Left forelimb (tissue), 1 donor: ENCODE measurements around the gene PRODH.
"Not testable (repeated sequence)": the region's sequence is repeated elsewhere in the genome, so short reads cannot be mapped to it uniquely, and the experiment has no call there.

Experiments
- DNase-seq: peaks from one replicate; pipeline ENCODE4 v3.0.0-alpha.2; 2018; ENCODE audit warnings: low spot score

Gene PRODH

DNA sequence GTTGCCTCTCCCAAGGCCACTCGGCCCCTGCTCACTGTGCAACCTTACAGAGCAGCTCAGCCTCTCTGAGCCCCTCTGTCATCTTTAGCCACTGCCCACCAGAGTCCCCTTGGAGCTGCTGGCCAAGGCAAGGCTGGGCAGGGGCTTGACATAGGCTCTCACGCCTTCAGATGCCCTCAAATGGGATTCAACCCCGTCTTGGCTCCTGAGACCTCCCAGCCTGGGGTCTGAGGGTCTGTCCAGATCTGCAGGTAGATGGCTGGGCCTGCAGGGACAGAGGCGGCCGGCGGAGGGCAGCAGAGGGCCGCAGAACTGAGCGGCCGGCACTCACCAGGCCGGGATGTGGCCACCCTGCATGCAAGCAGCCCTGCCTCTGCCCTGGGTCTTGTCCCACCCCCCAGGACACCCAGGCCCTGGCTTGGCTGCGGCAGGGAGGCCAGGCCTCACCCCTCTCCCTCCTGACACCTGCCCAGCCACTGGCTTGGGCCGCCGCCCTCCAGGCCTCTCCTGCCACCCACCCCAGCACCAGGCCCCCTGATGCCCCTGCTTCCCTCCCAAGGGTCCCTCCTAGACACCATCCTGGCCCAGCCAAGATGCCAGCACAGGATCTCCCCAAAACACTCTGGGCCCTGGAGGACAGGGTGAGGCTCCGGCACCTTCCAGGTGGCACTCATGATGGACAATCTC lies 18.4 kb upstream of the PRODH start:
- DNase-seq, result peak; percentile 86

DNA sequence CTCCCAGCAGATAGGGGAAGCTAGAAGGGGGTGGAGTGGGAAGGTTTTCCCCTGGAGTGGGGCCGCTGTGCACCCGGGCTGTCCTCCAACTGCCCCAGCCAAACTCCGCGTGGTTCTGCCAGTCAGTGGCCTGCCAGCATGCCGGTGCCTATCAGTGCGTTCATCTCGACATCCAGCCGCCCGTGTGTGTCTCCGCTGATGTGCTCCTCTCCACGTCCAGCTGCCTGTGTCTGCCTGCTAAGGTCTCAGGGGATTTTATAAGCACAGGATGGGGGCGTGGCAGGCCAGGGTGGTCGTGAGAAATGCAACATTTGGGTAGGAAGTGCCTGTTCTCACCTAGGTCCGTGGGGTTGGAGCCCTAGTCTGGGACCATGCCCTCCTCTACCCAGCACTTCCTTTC lies 17.0 kb upstream of the PRODH start:
- not testable (repeated sequence) for DNase-seq

DNA sequence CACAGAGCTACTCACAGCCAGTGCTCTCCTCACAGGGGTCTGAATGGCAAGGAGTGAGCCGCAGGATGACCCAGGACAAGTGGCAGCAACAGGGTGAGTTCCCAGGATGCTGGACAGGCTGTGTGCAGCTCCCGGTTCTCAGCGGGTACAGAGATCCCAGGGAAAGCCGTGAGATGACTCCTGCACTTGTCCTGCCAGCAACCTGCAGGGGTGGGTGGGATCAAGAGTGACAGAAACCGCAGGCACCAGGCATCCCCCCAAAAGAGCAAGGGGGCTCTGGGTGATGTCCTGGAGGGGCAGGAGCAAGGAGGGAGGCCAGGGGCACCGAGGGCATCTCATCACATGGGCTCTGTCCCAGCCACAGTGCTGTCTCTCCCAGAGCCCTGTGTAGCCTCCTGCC lies 15.9 kb upstream of the PRODH start:
- DNase-seq, result no peak

DNA sequence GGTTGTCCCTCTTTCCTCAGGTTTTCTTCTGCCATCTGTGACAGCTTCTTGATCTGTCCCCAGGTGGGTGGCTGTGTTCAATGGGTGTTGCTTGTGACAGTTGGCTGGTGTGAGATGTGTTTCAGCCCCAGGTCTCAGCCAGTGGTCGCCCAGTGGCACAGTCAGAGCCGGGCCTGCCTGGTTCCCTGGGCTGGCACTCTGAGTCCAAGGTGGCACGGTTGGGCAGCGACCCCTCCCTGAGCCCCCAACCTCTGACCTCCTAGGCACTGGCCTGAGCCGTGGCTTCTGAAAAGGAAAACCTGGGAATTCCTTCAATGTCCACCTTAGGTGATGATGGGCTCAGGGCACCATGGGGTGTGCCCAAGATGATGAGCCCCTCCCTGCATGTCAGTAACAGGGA lies 14.0 kb upstream of the PRODH start:
- DNase-seq, result no peak

DNA sequence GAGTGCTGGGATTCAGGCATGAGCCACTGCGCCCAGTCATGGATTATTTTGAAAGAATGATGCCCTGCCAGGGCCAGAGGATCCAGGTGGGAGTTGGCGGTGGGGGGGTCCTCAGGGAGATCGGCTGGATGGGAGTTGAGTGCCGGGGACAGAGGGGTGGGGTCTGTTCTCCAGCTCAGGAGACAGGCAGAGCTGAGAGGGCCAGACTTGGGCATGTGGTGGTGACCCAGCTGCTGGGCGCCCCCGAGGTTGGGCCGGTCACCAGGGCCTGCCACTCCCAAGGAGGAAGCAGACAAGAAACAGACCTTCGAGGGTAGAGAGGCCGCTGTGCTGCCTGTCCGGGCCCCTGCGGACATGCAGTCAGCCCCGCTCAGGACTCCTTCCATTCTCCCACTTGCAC lies 11.8 kb upstream of the PRODH start:
- DNase-seq, result no peak

DNA sequence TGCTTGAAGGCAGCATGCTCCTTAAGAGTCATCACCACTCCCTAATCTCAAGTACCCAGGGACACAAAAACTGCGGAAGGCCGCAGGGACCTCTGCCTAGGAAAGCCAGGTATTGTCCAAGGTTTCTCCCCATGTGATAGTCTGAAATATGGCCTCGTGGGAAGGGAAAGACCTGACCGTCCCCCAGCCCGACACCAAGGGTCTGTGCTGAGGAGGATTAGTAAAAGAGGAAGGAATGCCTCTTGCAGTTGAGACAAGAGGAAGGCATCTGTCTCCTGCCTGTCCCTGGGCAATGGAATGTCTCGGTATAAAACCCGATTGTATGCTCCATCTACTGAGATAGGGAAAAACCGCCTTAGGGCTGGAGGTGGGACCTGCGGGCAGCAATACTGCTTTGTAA lies 11.0 kb upstream of the PRODH start:
- not testable (repeated sequence) for DNase-seq

DNA sequence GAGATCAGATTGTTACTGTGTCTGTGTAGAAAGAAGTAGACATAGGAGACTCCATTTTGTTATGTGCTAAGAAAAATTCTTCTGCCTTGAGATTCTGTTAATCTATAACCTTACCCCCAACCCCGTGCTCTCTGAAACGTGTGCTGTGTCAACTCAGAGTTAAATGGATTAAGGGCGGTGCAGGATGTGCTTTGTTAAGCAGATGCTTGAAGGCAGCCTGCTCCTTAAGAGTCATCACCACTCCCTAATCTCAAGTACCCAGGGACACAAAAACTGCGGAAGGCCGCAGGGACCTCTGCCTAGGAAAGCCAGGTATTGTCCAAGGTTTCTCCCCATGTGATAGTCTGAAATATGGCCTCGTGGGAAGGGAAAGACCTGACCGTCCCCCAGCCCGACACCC lies 2.6 kb upstream of the PRODH start:
- DNase-seq, result not testable (repeated sequence)

DNA sequence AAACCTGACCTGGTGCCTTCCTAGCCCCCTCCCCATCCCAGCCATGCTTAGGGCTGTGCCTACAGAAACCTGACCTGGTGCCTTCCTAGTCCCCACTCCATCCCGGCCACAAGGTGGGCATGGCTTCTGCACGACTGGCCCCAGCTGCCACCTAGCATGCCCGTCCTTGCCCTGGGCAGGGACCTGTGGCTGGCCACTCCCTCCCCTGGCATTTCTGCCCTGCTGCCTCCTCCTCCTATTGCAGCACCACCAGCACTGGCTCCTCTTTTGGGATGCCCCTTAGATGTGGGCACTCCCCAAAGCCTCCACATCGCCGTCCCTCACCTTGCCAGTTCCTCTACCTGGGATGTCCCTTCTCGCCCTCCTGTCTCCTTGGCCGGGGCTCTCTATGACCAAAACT lies 1.4 kb downstream of the PRODH start:
- DNase-seq, result not testable (repeated sequence)

DNA sequence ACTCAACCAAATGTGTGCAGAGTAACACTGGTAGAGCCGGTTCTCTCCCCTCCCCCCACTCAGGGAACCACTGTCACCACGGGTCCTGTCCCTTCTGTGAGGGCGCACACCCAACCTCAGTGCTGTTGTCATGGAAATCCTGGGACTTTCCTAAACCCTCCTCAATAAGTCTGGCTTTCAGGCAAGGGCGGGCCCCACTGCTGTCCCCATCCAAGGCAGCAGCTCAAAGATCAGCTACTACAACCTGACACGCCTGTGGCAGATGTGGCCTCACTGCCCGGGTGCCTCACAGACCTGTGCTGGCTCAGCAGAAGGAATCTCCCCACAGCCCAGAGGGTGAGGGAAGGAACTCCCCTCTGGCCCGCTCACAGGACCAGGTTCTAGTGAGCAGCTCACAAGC lies 2.2 kb downstream of the PRODH start:
- DNase-seq, result no peak

DNA sequence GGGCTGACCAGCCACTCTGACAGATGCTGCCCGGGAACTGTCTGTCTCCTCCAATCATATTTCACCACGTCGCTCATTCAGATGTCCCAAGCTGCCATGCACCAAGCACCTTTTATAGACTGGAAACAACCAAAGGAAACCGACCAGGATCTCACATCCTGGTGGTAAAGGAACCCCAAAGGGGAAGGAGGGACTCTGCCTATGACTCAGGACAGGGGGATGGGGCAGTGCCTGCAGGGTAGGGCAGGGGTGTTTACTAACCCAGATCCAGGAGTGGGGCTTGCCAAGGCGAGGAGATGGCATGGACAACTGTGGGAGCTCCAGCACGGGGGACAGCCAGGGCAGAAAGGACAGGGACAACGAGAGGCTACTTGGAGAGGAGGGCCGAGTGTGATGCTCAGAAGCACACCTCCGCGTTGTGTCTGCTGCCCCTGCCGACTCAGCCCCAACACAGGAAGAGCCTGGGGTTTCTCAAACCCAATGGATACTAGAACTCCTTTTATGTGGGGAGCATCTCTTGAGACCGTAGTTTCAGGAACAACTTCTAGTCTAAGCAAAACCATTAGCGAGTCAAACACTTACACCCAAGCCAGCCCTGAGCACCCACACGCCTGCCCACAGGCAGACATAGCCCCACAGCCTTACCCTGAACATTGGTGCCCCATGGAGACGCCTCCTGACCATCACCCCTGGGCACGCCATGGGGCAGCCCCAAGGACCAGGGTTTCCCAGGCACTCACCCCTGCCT lies 4.0 kb downstream of the PRODH start:
- DNase-seq, result no peak

DNA sequence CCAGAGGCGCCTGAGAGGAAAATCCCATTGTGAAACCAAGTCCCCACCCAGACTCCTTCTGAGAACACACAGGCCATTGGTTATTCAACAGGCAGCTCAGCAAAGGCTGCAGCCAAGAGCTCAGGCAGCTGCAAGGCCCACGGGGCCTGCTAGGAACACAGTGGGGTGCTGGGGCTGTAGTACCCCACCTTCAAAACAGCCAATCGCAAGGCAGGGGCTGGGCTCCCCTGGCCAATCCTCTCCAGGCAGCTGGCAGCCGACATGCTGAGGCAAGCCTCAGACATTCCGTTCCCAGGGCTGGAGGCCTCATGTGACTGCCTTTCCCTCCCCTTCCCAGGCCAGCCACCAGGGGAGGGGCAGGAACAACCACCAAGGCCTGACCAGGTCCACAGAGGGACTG lies 6.6 kb downstream of the PRODH start:
- DNase-seq, result no peak

DNA sequence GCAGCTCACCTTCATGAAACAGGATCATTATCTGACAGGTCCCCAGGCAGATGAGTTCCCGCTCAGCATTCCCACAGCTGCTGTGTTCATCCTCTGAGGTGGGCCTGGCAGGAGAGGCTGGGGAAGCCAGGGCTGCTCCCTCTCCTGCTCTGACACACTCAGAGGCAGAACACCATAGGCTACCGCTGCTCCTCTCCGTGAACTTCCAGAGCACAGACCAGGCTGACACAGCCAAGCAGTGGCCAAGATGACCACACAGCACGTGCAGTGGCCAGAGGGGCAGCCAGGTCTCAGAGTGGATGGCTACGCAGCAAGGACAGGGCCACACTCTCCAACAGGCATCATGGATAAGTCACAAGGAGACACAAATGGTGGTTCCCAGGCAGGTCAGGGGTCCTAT lies 8.5 kb downstream of the PRODH start:
- no peak for DNase-seq

DNA sequence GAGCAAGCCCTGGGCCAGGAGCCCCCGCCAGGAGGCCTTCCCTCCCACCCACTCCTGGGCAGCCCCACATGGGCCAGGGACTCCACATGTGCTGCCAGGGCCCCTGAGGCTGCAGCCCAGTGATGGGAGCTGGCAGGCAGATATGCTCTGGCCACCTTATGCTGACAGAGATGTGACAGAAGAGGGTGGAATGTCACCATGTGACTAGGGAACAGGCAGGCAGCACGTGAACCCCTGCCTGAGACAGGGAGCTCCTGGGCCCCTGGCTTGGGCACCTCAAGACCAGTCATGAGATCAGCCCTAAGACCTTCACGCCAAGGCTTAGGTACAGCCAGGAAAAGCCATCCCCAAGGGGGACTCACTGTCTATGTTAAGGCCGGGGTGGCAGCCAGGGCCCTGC lies 9.1 kb downstream of the PRODH start:
- no peak for DNase-seq

DNA sequence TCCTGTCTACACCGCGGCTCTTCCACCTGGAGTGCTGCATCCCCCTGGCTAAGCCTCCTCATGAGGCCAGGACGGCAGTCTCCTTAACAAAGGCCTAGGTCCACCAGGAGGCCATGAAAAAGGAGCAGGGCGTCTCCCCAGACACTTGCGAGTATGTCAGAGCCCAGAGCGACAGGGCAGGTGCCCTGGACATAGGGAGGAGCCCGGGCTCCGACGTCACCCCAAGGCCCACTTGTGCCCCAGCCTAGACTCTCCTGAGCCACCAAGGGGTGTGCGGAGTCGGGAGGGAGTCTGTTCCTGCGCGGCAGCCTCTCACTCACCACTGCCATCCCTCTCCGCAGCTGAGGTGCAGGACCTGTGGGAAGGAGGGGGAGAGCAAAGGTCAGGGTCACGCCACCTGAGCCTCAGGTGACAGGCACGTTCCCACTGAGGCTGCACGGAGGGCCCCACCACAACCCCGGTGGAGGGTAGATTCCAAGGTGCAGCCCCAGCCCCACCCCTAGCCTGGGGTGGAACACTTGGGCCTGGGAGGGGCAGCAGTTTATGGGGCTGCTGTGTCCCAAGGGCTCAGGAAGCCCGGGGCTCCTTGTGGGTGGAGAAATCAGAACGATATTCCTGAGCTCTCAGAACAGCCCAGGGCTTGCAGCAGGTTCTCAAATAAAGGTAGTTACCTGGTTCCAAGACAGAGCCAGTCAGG lies 10.6 kb downstream of the PRODH start:
- no peak for DNase-seq

DNA sequence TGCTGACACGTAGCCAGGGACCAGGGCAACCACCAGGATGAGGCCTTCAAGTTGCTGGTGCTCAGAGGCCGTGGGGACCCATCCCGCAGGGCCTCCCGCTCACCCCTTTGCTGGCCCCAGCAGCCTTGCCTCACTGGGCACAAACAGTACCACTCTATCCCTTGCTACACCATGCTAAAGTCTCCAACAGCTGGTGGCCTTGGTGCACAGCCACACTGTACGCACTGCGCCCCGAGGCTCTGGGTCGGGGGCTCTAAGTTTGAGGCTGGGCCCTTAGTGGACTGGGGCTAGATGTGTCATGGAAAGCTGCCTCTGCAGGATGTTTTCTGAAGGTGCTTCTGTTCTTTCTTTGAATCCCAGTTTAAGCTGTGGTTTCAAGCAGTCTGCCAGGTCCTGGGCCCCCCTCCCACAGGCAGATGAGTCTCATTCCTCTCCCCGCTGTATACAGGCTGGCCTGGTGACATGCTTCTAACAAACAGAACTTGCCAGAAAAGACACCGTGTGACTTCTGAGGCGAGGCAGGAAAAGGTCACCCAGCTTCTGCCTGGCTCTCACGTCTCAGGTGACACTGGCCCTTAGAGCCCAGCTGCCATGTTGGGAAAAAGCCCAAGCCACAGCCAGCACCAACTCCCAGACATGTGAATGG lies 15.7 kb downstream of the PRODH start:
- not testable (repeated sequence) for DNase-seq

DNA sequence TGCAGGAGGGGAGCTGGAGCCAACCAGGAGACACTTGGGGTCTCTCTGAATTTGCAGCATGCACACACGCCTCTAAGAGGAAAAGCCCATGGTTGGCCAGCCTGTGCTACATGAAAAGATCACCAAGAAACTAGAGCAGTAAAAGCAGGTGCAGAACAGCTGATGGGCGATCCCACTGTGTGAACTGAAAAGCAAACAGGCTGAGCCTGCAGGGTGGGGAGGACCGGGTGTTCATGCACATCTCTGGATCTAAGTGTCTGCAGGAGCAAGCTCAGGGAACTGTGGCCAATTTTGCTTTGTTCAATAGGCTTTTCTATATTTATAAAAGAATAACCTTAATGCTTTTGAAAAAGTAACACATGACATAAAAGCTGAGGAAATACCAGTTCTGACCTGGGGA lies 18.3 kb downstream of the PRODH start:
- DNase-seq, result not testable (repeated sequence)

DNA sequence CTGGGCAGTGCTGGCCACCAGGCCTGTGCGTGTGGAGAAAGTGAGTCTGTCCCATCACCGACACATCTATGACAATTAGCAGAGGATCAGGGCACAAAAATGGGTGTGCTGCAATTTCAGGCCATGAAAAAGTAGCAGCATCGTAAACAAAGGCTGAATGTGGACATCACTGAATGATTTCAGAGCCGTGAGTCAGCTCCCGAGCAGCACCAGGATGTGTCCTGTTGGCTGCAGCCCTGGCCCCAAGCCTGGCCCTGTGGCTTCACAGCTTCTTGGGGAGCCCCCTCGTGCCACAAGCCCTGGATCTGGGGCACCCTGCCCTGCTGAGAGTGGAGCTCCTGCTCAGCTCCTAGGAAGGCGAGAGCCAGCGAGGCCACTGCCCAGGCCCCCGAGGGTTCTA lies 20.5 kb downstream of the PRODH start:
- not testable (repeated sequence) for DNase-seq

DNA sequence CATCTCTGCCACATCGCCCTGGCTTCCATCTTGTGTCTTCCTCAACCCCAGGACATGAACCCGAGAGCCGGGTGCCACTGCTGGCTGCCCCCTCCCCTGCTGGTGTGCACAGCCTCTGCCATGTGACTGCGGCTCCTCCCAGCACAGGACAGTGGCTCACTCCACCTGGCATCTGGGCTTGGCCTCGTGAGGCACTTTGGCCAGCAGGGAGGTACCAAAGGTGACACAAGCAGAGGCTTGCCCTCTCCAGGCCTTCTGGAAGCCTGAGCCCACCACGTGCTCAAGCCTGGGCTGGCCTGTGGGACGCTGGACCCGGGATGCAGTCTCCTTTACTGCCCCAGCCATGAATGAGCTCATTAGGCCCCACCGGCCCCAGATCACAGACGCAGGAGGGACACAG lies 21.5 kb downstream of the PRODH start:
- not testable (repeated sequence) for DNase-seq

DNA sequence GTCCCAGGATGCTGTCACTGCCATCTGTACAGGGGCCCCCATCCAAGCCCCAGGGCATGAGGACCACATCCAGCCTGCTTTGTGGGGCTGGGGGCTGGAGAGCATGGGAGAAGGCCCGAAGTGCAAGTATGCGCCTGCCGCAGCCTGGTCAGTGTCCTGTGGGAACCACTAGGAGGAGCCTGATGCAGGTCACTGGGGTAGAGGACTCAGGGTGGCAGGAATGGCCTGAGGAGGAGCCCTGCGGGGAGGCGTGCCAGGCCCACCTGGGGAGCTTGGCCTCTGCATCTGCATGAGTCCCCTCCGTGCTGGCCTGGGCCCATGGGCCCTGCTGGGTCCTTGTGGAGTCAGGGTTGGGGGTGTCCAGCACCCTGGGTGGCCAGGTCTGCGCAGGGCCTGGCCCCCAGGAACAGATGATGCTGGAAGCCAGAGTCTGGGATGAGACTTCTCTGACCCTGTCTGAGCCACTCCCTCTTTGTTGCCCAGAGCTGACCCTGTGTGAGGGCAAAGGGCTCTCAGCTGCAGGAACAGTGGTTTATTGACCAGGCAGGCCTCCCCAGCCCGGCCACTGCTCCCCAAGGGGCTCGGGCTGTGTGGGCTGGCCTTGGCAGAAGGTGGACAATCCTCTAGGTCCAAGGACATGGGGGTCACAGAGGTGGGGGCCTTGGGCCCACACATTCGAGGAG lies 23.7 kb downstream of the PRODH start:
- DNase-seq, result not testable (repeated sequence)

DNA sequence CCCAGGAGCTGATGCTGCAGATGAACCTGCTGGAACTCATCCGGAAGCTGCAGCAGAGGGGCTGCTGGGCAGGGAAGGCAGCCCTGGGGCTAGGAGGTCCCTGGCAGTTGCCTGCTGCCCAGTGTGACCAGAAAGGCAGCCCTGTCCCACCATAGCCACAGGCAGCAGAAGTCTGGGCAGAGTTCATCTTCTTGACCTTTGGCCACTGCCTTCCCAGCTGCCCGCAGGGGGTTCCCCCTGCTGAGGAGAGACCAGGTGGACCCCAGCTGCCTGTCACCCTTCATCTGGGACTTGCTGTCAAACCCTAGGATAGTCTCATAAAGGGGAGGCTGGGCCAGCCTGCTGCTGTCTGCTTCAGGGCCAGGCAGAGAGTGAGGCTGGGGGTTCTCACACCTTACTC lies 24.6 kb downstream of the PRODH start:
- not testable (repeated sequence) for DNase-seq

DNA sequence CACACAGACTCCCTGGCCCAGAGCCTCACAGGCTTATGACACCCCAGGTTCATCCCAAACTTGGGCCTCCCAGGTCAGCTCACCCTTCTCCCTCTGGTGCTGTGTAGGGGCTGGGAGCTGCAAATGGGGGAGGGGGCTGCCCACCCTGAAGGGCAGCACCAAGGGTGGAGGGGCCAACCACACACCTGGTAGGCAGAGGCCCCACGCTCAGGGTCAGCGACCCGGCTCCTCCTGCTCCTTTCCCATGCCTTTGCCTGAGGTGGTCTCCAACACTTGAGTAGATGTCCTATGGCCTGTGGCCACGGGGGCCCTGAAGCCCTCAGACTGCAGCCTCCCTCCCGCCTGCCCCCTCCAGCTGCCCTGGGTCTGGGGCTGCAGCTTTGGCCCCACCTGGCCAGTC lies 26.5 kb downstream of the PRODH start:
- peak; percentile 0 for DNase-seq

DNA sequence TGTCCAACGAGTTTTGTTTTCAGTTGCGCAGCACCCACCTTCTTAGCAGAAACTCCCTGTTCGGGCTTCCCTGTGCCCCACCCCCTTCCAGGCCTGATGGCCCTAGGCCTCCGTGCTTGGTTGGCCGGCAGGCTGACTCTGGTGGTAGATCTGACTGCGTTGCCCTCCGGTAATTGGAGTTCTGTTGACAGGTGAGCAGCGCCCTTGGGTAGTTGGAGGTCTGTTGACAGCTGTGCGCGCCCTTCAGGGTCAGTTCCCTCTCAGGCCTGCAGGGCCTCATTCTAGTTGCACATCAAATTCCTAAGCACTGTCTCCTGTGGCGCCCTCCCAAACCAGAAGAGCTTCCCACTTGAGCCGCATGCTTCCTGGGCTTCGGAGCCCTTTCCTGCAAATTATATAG lies 29.2 kb downstream of the PRODH start:
- no peak for DNase-seq
